ENCODE measurements around the gene PHACTR4. TPM values are rescaled to one million over a fixed set of nuclear protein-coding genes. Genes with fewer than 3 reads are reported as not detected.

The PHACTR4 gene
- total RNA-seq, 2 experiments from 2014 or later: 24.8 to 25.7 TPM

- Mint-ChIP-seq H3K27me3 (no peaks in the 10 kb centered on the region), H3K4me1 (no peaks in the 10 kb centered on the region), H3K36me3 (ENCODE audit: low read depth) (no peaks in the 10 kb centered on the region), H3K4me3 (no peak overlapping the region), H3K27ac (no peak overlapping the region), H3K9me3 (no peaks in the 10 kb centered on the region)
- no peak for DNase-seq
- ChIA-PET CTCF (no interaction called here), POLR2A (interaction anchor here (0.8 to 1.4 kb wide), 2 partner anchors 37 to 103 kb away, joined by 3 to 5 read pairs; partner anchors contain the start of gene RNU11)
Measured at GRCh38 chr1:28545246-28545628, 175.7 kb downstream of the PHACTR4 start.

- H3K36me3 Mint-ChIP-seq (ENCODE audit: low read depth): peaks cover 5% of the 10 kb centered on the region
- peaks cover 11% of the 10 kb centered on the region for H3K4me1 Mint-ChIP-seq
- no peak overlapping the region for H3K4me3 Mint-ChIP-seq
- no peaks in the 10 kb centered on the region for H3K9me3 Mint-ChIP-seq
- no peak for DNase-seq
- no peak overlapping the region for H3K27ac Mint-ChIP-seq
- no peaks in the 10 kb centered on the region for H3K27me3 Mint-ChIP-seq
- ChIA-PET POLR2A (interaction anchor here (1.6 to 10.6 kb wide), 3 partner anchors 30 to 32 kb away, joined by 3 to 185 read pairs (median 6); no protein-coding TSS in a partner anchor), CTCF (no interaction called here)
Measured at GRCh38 chr1:28548318-28548717, 178.8 kb downstream of the PHACTR4 start.

Other genes with a start within 250 kb of the PHACTR4 start
- under 1 TPM; 0.23 to 0.38 TPM for gene PTAFR, start 193.1 kb upstream of the PHACTR4 start, total RNA-seq
- gene DNAJC8, start 136.7 kb upstream of the PHACTR4 start, total RNA-seq: 100 to 1,000 TPM; 100 to 104 TPM
- gene ATP5IF1, start 133.6 kb upstream of the PHACTR4 start, total RNA-seq: 100 to 1,000 TPM; 178 TPM
- gene SESN2, start 110.2 kb upstream of the PHACTR4 start, total RNA-seq: 10 to 100 TPM; 22.8 to 23.9 TPM
- gene MED18, start 40.7 kb upstream of the PHACTR4 start, total RNA-seq: 10 to 100 TPM; 23.7 to 25.6 TPM
- 10 to 100 TPM; 47.6 to 50.7 TPM for gene RCC1, start 136.3 kb downstream of the PHACTR4 start, total RNA-seq
- 10 to 100 TPM; 56.9 to 58.9 TPM for gene TRNAU1AP, start 183.3 kb downstream of the PHACTR4 start, total RNA-seq
- not detected for gene RAB42, start 222.5 kb downstream of the PHACTR4 start, total RNA-seq

All from activated CD4-positive, alpha-beta memory T cell treated with anti-CD3 and anti-CD28 coated beads, Interleukin-2, amount 10 ng/mL, durations not matched to agents 7 days and 5 days (primary cell).